H9 (cell line): ENCODE measurements around the gene DGUOK. TPM values are rescaled to one million over a fixed set of nuclear protein-coding genes. Genes with fewer than 3 reads are reported as not detected.

Source experiments
- DNase-seq: peaks from one replicate; pipeline ENCODE4 v3.0.0-alpha.2; 2017
- H2AFZ ChIP-seq: one replicate; pipeline ENCODE4 v1.6.1; 2013; ENCODE audit warnings: mild to moderate bottlenecking, low read length, control low read depth, moderate library complexity
- H2AK5ac ChIP-seq: 2 replicates; pipeline ENCODE4 v1.6.1; 2013; ENCODE audit warnings: low read length, control low read depth, mixed read lengths; ENCODE audit not compliant: insufficient read length
- H2BK120ac ChIP-seq: one replicate; pipeline ENCODE4 v1.6.1; 2013; ENCODE audit warnings: low read depth, mild to moderate bottlenecking, low read length, control low read depth, inconsistent platforms; ENCODE audit not compliant: poor library complexity, severe bottlenecking
- H2BK12ac ChIP-seq: 2 replicates; pipeline ENCODE4 v1.6.1; 2013; ENCODE audit warnings: low read length, control low read depth, mixed read lengths, low read depth; ENCODE audit not compliant: insufficient read length
- H2BK15ac ChIP-seq: 2 replicates; pipeline ENCODE4 v1.6.1; 2013; ENCODE audit warnings: low read depth, low read length, control low read depth
- H2BK20ac ChIP-seq: one replicate; pipeline ENCODE4 v1.6.1; 2013; ENCODE audit warnings: low read depth, mild to moderate bottlenecking, low read length, control low read depth, inconsistent platforms; ENCODE audit not compliant: poor library complexity, severe bottlenecking
- H2BK5ac ChIP-seq: 2 replicates; pipeline ENCODE4 v1.6.1; 2013; ENCODE audit warnings: low read length, control low read depth, mixed read lengths; ENCODE audit not compliant: insufficient read length
- H3K14ac ChIP-seq: 2 replicates; pipeline ENCODE4 v1.6.1; 2013; ENCODE audit warnings: low read length, control low read depth; ENCODE audit not compliant: insufficient read depth
- H3K18ac ChIP-seq: 2 replicates; pipeline ENCODE4 v1.6.1; 2013; ENCODE audit warnings: low read depth, mild to moderate bottlenecking, mixed read lengths, low read length, control low read depth; ENCODE audit not compliant: insufficient read length
- H3K23ac ChIP-seq: 2 replicates; pipeline ENCODE4 v1.6.1; 2013; ENCODE audit warnings: low read length, control low read depth, mixed read lengths, low read depth; ENCODE audit not compliant: insufficient read length
- H3K23me2 ChIP-seq: 2 replicates; pipeline ENCODE4 v1.6.1; 2013; ENCODE audit warnings: low read depth, mild to moderate bottlenecking, mixed read lengths, low read length, control low read depth; ENCODE audit not compliant: insufficient read length, poor library complexity, severe bottlenecking
- H3K27ac ChIP-seq: 2 replicates; pipeline ENCODE4 v1.5.1; 2013; ENCODE audit warnings: low read length, control low read depth, mixed read lengths, low read depth; ENCODE audit not compliant: insufficient read length
- H3K27me3 ChIP-seq: 2 replicates; pipeline ENCODE4 v1.6.1; 2013; ENCODE audit warnings: low read length, control low read depth, inconsistent platforms; ENCODE audit not compliant: insufficient read depth
- H3K4ac ChIP-seq: 2 replicates; pipeline ENCODE4 v1.6.1; 2013; ENCODE audit warnings: low read depth, mild to moderate bottlenecking, control low read depth, inconsistent platforms, low read length, moderate library complexity
- H3K4me1 ChIP-seq: 2 replicates; pipeline ENCODE4 v1.6.1; 2013; ENCODE audit warnings: low read length, control low read depth, inconsistent platforms; ENCODE audit not compliant: insufficient read depth
- H3K4me2 ChIP-seq: 2 replicates; pipeline ENCODE4 v1.6.1; 2013; ENCODE audit warnings: low read length, control low read depth, mixed read lengths; ENCODE audit not compliant: insufficient read length, insufficient read depth
- H3K56ac ChIP-seq: 2 replicates; pipeline ENCODE4 v1.6.1; 2013; ENCODE audit warnings: low read depth, mild to moderate bottlenecking, mixed read lengths, low read length, control low read depth; ENCODE audit not compliant: insufficient read length
- H3K79me1 ChIP-seq: 2 replicates; pipeline ENCODE4 v1.6.1; 2013; ENCODE audit warnings: low read depth, mild to moderate bottlenecking, moderate library complexity, low read length, control low read depth, inconsistent platforms; ENCODE audit not compliant: insufficient read depth, poor library complexity, severe bottlenecking
- H3K79me2 ChIP-seq: 2 replicates; pipeline ENCODE4 v1.6.1; 2013; ENCODE audit warnings: low read length, control low read depth, inconsistent platforms; ENCODE audit not compliant: insufficient read depth
- H3K9ac ChIP-seq: 2 replicates; pipeline ENCODE4 v1.6.1; 2013; ENCODE audit warnings: low read length, control low read depth, mixed read lengths; ENCODE audit not compliant: insufficient read length; ENCODE audit errors: extremely low read depth
- H3K9me3 ChIP-seq: one replicate; pipeline ENCODE4 v1.6.1; 2013; ENCODE audit warnings: low read depth, low read length, inconsistent platforms; ENCODE audit not compliant: control insufficient read depth
- H3T11ph ChIP-seq: one replicate; pipeline ENCODE4 v1.6.1; 2013; ENCODE audit warnings: mild to moderate bottlenecking, low read length, control low read depth, inconsistent platforms
- H4K20me1 ChIP-seq: one replicate; pipeline ENCODE4 v1.6.1; 2013; ENCODE audit not compliant: control insufficient read depth, insufficient read length, insufficient read depth
- H4K5ac ChIP-seq: 2 replicates; pipeline ENCODE4 v1.6.1; 2013; ENCODE audit warnings: low read depth, mild to moderate bottlenecking, mixed read lengths, low read length, control low read depth; ENCODE audit not compliant: insufficient read length
- H4K8ac ChIP-seq: replicated peaks from 2 replicates; pipeline ENCODE4 v1.6.1; 2013; ENCODE audit warnings: low read length, control low read depth, mixed read lengths, low read depth; ENCODE audit not compliant: insufficient read length
- H4K91ac ChIP-seq: 2 replicates; pipeline ENCODE4 v1.6.1; 2013; ENCODE audit warnings: low read depth, mild to moderate bottlenecking, moderate library complexity, mixed read lengths, low read length, control low read depth; ENCODE audit not compliant: insufficient read length
- H3K27ac Mint-ChIP-seq, 3 experiments: 2 replicates in 2 of 3; 3 replicates in 1 of 3; pipeline ENCODE4 v1.8.0; 2020 to 2021; ENCODE audit warnings: mixed read lengths in 3 of 3, mild to moderate bottlenecking in 1 of 3, moderate library complexity in 1 of 3
- H3K27me3 Mint-ChIP-seq: 2 replicates; pipeline ENCODE4 v1.8.0; 2021; ENCODE audit warnings: low read depth, mild to moderate bottlenecking, moderate library complexity, mixed read lengths
- H3K36me3 Mint-ChIP-seq, 3 experiments: 2 replicates in 2 of 3; 3 replicates in 1 of 3; pipeline ENCODE4 v1.8.0; 2020 to 2021; ENCODE audit warnings: low read depth in 3 of 3, mixed read lengths in 3 of 3; ENCODE audit not compliant: insufficient read depth in 1 of 3
- H3K4me1 Mint-ChIP-seq, 2 experiments: 2 replicates each; pipeline ENCODE4 v1.8.0; 2020; ENCODE audit warnings: mixed read lengths in 2 of 2
- H3K4me3 Mint-ChIP-seq, 2 experiments: 2 replicates in 1 of 2; 3 replicates in 1 of 2; pipeline ENCODE4 v1.8.0; 2020 to 2021; ENCODE audit warnings: mild to moderate bottlenecking in 2 of 2, mixed read lengths in 2 of 2, moderate library complexity in 1 of 2
- H3K9me3 Mint-ChIP-seq, 2 experiments: 2 replicates in 1 of 2; 3 replicates in 1 of 2; pipeline ENCODE4 v1.8.0; 2020; ENCODE audit warnings: mild to moderate bottlenecking in 2 of 2, mixed read lengths in 2 of 2, moderate library complexity in 1 of 2
- CTCF ChIP-seq: fragments of 200-600 bp; sonication (generic); conservative IDR thresholded peaks from 3 replicates; pipeline ENCODE4 v1.8.0; 2021; ENCODE audit warnings: antibody characterized with exemption, mild to moderate bottlenecking
- total RNA-seq: library from RNA; stranded (reverse); gene quantifications from 2 replicates; pipeline ENCODE4 v1.2.1, GENCODE V29; 2021

The DGUOK gene
- total RNA-seq, 1 experiment from 2014 or later: 98.5 TPM

- no peak overlapping the region for H3K4me2 ChIP-seq
- Mint-ChIP-seq H3K4me1 (peaks cover 0 to 3% of the 10 kb centered on the region in 2 experiments; a peak in 1 of 4 replicates), H3K27ac (no peak overlapping the region), H3K4me3 (no peak overlapping the region), H3K27me3 (no peaks in the 10 kb centered on the region), H3K9me3 (no peaks in the 10 kb centered on the region), H3K36me3 (peaks cover 0 to 38% (median 14%) of the 10 kb centered on the region in 3 experiments; a peak in 4 of 7 replicates)
- peaks cover 22% of the 10 kb centered on the region for H3K79me2 ChIP-seq
- H4K5ac ChIP-seq: no peak overlapping the region
- peaks cover 15% of the 10 kb centered on the region for H3K79me1 ChIP-seq
- no peak overlapping the region for H3K9ac ChIP-seq
- no peak overlapping the region for H3K56ac ChIP-seq
- H2AK5ac ChIP-seq: no peak overlapping the region
- no peaks in the 10 kb centered on the region for H3K4me1 ChIP-seq
- no peak overlapping the region for H2BK15ac ChIP-seq
- peaks cover 3% of the 10 kb centered on the region for H4K20me1 ChIP-seq
- H3K9me3 ChIP-seq: no peaks in the 10 kb centered on the region
- H3K18ac ChIP-seq: no peak overlapping the region
- H3T11ph ChIP-seq: no peak overlapping the region
- H4K91ac ChIP-seq: no peak overlapping the region
- no peaks in the 10 kb centered on the region for H3K23me2 ChIP-seq
- no peak overlapping the region for H2BK20ac ChIP-seq
- H3K23ac ChIP-seq: no peak overlapping the region
- no peak overlapping the region for H3K14ac ChIP-seq
- no peaks in the 10 kb centered on the region for H3K27me3 ChIP-seq
- H2BK5ac ChIP-seq: no peak overlapping the region
- no peak overlapping the region for H4K8ac ChIP-seq
- DNase-seq: no peak
- H2BK12ac ChIP-seq: no peak overlapping the region
- H3K27ac ChIP-seq: no peak overlapping the region
- no peak overlapping the region for H2BK120ac ChIP-seq
- no peak for TF ChIP-seq CTCF
- H3K4ac ChIP-seq: no peak overlapping the region
- H2AFZ ChIP-seq: no peak overlapping the region
Observed at GRCh38 chr2:73935641-73936040, 9.0 kb downstream of the DGUOK start.
